HG02938 (cell line): ENCODE data around the gene TFAP2A.

Experiments
- ATAC-seq: cut with Tn5 transposase; IDR thresholded peaks from one replicate; pipeline ENCODE4 v1.9.1; 2021; ENCODE audit warnings: mild to moderate bottlenecking, moderate library complexity; ENCODE audit not compliant: unreplicated experiment

The TFAP2A gene

DNA sequence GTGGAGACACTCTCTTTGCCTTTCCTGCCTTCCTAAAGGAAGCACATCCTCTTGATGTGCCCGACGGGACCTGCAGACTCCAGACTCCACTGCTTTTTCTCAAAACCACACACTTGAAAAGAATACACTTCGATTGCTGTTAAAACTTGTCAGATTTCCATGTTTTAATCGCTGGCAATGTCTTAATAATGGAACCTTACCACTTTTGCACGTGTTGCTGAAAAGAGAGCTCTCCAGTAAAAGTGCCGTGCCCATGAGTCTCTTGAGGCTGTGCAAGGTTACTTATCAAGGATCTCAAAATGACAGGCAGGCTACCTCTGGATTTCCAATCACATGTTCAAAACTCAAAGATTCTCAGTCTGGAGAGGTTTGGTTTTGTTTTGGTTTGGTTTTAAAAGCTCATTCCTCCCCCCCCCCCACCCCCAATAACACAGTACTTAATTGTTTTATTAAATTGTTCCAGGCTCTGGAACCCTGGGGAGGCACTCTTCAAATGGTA lies 12.0 kb upstream of the TFAP2A start:
- no peak for ATAC-seq

DNA sequence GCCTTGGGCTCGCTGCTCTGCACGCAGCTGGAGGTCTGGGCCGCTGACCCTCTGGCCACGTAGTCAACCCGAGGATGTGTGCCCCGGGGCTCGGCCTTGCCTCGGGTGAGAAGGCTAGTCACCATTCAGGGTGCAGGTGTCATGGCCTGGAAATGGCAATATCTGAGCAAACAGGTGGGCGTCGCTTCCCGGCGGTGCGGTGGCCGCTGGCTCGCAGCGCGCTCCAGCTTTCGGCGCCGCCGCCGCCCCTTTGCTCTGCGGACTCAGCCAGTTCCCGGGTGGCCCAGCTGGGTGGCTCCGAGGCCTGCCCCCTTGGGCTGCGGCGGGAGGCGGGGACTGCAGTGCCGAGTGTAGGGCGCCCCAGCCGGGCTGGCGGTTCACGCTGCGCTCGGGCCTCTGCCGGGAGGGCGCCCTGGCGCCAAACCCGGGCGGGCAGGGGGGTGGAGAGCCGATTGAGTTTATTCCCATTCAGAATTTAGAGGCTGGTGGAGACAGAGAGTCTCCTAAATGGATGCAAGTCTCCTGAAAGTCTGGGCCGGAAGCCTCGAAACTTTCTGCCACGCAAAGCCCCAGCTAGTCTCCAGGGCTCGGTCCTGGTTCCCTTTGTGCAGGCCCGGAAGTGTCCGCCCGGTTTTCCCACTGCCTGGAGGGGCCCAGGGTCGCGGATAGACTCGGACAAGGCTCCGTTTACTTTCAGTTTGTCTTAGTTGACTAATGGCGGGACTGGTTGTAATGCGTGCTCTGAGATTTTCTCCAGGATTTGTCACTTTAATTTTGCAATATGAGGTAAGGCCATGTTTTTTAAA lies 11.3 kb upstream of the TFAP2A start:
- ATAC-seq = peak; percentile 46

GRCh38 chr6:10425176-10425974 lies 10.5 kb upstream of the TFAP2A start:
- ATAC-seq = no peak

DNA sequence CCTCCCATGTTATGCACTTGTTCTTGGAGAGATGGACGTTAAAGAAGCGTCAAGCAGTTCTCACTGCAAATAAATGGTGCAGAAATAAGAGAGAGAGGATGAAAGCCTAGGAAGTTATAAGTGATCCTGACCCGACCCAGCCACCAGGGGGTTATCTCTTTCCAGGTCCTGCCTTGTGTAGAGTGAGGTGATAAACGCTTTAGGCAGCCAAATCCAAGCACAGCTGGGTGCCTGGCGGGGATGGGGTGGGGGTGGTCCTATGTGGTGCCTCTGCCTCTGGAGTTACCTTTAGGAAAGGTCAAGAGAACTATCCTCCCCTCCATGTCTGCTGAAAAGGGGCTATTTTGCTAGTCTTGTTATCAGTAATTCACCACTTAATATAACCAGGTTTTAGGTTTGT lies 9.2 kb upstream of the TFAP2A start:
- ATAC-seq = no peak

DNA sequence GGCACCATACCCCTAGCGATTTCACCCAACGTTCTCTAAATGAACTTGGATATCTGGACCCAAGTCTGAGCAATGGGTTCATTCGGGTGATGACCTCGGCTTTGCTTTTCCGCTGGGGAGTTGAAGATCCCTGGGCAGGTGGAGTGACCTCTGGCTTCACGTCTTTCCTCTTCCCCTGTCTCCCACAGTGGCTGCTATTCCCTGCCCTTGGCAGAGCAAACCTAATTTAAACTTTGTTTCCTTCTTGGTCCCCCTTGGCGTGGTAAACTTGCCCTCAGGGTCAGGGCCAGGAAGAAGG lies 7.8 kb upstream of the TFAP2A start:
- no peak for ATAC-seq

DNA sequence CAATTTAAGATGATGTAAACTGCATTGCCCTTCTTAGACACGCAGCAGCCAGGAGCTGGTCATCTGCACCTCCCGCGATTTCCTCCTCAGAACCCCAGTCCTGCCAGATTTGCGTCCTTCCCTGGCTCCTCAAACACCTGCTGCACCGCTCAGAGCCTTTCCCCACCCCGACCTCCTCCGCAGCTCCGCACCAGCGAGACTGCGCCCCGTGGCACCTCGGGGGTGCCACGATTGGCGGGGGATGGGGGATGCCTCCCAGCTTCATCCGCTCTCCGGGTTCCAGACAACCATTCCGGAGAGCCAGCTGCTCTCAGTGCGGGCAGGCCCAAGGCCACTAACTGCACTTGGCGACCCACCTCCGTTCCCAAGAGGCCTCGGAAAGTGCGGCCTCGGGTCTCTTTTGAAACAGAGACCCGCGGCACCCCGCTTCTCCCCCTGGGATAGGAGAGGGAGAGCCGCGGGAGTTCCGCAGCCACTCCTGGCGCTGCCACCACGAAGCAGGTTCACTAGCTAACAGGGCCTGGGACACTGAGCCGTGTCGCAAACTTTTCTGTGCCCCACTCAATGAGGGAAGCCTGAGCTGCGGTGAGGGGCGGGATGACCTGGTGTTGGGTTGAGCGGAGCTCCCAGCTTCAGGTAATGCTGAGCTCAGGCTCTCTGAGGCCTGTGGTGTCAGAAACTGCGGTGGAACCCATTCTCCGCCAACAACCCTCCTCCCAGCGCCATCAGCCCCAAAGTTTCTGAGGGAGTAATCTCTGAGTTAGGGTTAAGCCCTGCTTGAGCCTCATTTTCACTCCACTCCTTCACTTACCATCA lies 7.3 kb upstream of the TFAP2A start:
- no peak for ATAC-seq

GRCh38 chr6:10421158-10421920 lies 6.5 kb upstream of the TFAP2A start:
- ATAC-seq = no peak

DNA sequence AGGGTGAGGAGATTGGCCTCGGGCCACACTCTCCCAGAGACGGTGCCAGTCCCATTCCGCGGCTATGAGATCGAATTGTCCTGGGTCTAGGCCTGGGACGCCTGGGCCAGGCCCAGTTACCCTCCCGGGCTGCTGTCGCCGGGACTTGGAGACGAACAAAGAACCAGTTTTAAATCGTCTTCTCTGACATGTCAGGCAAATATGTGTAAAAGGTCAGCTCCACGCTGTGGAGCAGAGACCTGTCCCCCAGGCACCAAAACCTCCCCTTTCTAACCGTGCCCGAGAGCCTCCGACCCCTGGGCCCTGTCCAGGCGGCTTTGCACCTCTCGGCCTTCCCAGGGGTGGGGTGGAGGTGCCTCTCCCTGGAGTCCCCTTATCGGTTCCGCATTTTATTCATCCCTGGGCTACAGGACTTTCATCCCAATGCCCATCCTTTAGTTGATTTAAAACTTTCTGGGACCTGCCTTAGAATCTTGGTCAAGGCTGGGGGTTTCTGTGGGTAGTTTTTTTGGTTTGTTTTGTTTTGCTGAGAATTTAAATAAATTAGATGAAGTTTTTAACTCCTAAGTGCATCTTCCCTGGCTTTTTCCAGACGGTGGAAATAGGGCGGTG lies 5.8 kb upstream of the TFAP2A start:
- no peak for ATAC-seq

DNA sequence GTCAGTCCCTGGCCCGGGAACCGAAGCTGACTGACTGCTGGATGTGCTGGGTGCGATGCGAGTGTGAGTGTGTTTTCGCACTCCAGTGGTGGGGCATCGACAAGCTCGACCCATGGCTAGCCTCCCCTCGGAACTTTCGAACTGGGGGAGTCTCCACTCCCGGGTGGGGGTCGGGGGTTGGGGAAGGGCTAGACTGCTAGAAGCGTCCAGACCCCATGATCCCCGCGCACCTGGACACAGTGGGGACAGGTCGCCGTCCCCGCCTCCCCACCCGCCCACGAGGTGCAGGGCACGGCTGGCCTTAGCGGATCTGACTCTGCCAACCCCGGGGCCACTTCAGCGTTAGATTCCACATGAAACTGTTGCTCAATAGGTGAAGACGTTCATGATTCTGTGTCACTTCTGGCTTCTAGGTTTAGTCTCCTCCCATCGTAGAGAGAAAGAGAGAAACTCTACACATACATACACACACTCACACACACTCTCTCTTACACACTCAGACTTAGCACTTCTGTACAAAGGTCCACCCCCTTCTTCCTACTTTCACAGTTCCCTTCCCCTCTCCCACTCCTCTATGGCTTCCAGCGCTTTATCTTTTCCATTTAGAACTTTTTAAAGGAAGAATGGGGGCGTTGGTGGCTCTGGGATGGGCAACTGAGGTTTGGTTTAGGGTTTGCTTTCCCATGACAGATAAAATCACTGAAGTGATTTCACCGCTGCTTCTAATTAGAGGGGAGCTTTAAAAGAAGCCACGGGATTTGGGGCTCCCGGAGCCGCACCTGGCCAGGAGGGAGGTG lies 5.1 kb upstream of the TFAP2A start:
- no peak for ATAC-seq

GRCh38 chr6:10418862-10419748 lies 4.2 kb upstream of the TFAP2A start:
- ATAC-seq = no peak

- ATAC-seq = no peak
Observed at GRCh38 chr6:10418361-10418861, 3.5 kb upstream of the TFAP2A start.

- no peak for ATAC-seq
Observed at GRCh38 chr6:10417681-10418104, 2.8 kb upstream of the TFAP2A start.

- no peak for ATAC-seq
Observed at GRCh38 chr6:10416863-10417641, 2.2 kb upstream of the TFAP2A start.

DNA sequence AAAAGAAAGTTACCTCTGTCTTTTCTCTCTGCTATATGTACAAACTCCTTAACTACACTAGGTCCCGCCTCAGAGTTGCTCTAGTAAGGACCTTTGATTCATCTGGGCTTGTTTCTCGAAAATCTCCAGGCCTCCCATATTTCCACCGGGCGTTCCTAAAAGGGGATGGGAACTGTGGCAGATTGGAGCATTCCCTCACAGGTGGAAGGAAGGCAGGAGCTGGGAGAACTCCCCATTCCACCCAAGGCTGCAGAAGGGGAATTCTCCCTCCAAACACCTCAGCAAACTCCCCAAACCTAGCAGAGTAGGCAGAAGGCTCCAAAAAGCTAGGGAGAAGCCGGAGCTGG lies 1.6 kb upstream of the TFAP2A start:
- ATAC-seq = no peak

- no peak for ATAC-seq
Observed at GRCh38 chr6:10415617-10416480, 975 bp upstream of the TFAP2A start.

- no peak for ATAC-seq
Observed at GRCh38 chr6:10413850-10414738, 780 bp downstream of the TFAP2A start.
